Right atrium auricular region (tissue), 2 donors: ENCODE results near the gene EBF3. TPM values are rescaled to one million over a fixed set of nuclear protein-coding genes. Genes with fewer than 3 reads are reported as not detected.

ENCODE experiments used
- DNase-seq: peaks from one replicate; pipeline ENCODE4 v3.0.0-alpha.2; 2019; ENCODE audit warnings: low spot score
- H3K27ac ChIP-seq, 2 donors: fragments of 200-600 bp; sonication (generic); 1 replicate in 1 of 2; 2 replicates in 1 of 2; pipeline ENCODE4 v1.5.1; 2016 to 2019
- H3K27me3 ChIP-seq, 2 donors: fragments of 200-600 bp; sonication (generic); one replicate each; pipeline versions ENCODE4 v1.5.1 to v1.6.0; 2017 to 2019
- H3K36me3 ChIP-seq: fragments of 200-600 bp; sonication (generic); one replicate; pipeline ENCODE4 v1.5.1; 2016
- H3K4me1 ChIP-seq, 2 donors: fragments of 200-600 bp; sonication (generic); one replicate each; pipeline versions ENCODE4 v1.5.1 to v1.6.0; 2017 to 2019
- H3K4me3 ChIP-seq, 2 donors: fragments of 200-600 bp; sonication (generic); 1 replicate in 1 of 2; 2 replicates in 1 of 2; pipeline ENCODE4 v1.5.1; 2017 to 2019; ENCODE audit warnings: mild to moderate bottlenecking in 1 of 2, moderate library complexity in 1 of 2
- H3K9me3 ChIP-seq, 2 donors: fragments of 200-600 bp; sonication (generic); one replicate each; pipeline ENCODE4 v1.5.1; 2019
- microRNA-seq, 2 donors: library from miRNA; unstranded; fragments of <30 nt; microRNA quantifications; one replicate each; pipeline ENCODE4, GENCODE V29; 2016 to 2017; ENCODE audit warnings: borderline number of aligned reads in 2 of 2, borderline replicate concordance in 1 of 2
- total RNA-seq, 2 donors: library from RNA; depleted of rRNA; stranded (reverse); fragments of >200 nt; gene quantifications; one replicate each; pipeline ENCODE4 v1.1.0, GENCODE V29; 2016
- TF ChIP-seq, protein P1 (sequence below), 2 donors: fragments of 200-600 bp; sonication (generic); IDR thresholded peaks; one replicate each; pipeline ENCODE4 v1.5.1; 2019; ENCODE audit warnings: antibody characterized with exemption in 2 of 2

The EBF3 gene
- total RNA-seq, 2 donors from 2014 or later = 5.8 to 6.9 TPM

DNA sequence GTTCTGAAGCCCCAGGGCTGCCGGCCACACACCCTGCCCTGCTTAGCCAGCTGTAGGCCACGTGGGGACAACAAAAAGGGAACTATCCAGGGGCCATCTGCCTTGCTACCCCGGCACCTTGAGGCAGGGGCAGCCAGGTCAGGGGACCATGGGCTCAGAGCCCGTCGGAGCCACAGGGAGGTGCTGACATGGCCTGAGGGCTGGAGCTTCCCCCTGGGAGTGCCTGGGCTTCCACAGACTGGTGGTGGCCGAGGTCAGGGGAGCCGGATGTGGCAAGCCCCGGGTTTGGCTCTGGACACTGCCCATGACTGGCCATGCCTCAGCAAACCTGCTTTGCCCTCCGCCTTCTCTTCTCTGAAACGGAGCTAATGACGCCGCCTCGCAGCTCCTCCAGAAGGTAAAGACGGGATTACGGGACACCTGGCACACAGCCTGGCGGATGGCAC is 178.5 kb downstream of the EBF3 start:
- DNase-seq = no peak
- Histone ChIP-seq H3K27ac (no peak overlapping the region), H3K9me3 (no peaks in the 10 kb centered on the region), H3K4me3 (no peak overlapping the region), H3K36me3 (no peaks in the 10 kb centered on the region), H3K4me1 (no peaks in the 10 kb centered on the region), H3K27me3 (no peaks in the 10 kb centered on the region)
- TF ChIP-seq, protein P1, sequence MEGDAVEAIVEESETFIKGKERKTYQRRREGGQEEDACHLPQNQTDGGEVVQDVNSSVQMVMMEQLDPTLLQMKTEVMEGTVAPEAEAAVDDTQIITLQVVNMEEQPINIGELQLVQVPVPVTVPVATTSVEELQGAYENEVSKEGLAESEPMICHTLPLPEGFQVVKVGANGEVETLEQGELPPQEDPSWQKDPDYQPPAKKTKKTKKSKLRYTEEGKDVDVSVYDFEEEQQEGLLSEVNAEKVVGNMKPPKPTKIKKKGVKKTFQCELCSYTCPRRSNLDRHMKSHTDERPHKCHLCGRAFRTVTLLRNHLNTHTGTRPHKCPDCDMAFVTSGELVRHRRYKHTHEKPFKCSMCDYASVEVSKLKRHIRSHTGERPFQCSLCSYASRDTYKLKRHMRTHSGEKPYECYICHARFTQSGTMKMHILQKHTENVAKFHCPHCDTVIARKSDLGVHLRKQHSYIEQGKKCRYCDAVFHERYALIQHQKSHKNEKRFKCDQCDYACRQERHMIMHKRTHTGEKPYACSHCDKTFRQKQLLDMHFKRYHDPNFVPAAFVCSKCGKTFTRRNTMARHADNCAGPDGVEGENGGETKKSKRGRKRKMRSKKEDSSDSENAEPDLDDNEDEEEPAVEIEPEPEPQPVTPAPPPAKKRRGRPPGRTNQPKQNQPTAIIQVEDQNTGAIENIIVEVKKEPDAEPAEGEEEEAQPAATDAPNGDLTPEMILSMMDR (IDR thresholded peaks at IDR 0.05) = no peak

Small RNA genes within 50 kb of the gene (microRNA-seq; reads per million reads assigned to microRNA genes)
- 0 reads per million in 2 donors for gene MIR4297

Other genes starting within 250 kb of the EBF3 start
- gene C10orf143, start 146.6 kb upstream of the EBF3 start, total RNA-seq = 1 to 10 TPM in 1 of 2 donors, under 1 TPM in 1; 0.93 to 1.7 TPM
- gene GLRX3, start 172.1 kb upstream of the EBF3 start, total RNA-seq = 10 to 100 TPM; 38.9 to 49.5 TPM